ENCODE measurements around the gene MYH1. TPM values are rescaled to one million over a fixed set of nuclear protein-coding genes. Genes with fewer than 3 reads are reported as not detected.

Gene MYH1
- total RNA-seq, 120 experiments from 2014 or later: 0.06 to 0.52 (median 0.17) TPM; not detected in 37

Other genes with a start within 250 kb of the MYH1 start
- gene MYH13, start 145.5 kb downstream of the MYH1 start, total RNA-seq: under 1 TPM in 43 of 120 experiments, not detected in 77; 0.07 to 0.22 (median 0.12) TPM
- under 1 TPM in 6 of 120 experiments, not detected in 114; 0.07 to 0.19 (median 0.09) TPM for gene MYH8, start 96.6 kb downstream of the MYH1 start, total RNA-seq
- gene MYH4, start 49.0 kb downstream of the MYH1 start, total RNA-seq: under 1 TPM in 22 of 120 experiments, not detected in 98; 0.04 to 0.25 (median 0.13) TPM
- not detected for gene MYH2, start 31.1 kb upstream of the MYH1 start, total RNA-seq
- 1 to 10 TPM in 118 of 120 experiments, under 1 TPM in 2; 0.71 to 10.0 (median 3.6) TPM for gene MYH3, start 138.8 kb upstream of the MYH1 start, total RNA-seq
- gene SCO1, start 179.0 kb upstream of the MYH1 start, total RNA-seq: 10 to 100 TPM; 16.9 to 39.9 (median 23.3) TPM
- gene ADPRM, start 179.1 kb upstream of the MYH1 start, total RNA-seq: 10 to 100 TPM in 55 of 120 experiments, 1 to 10 TPM in 65; 4.4 to 14.2 (median 9.8) TPM
- gene TMEM220, start 211.5 kb upstream of the MYH1 start, total RNA-seq: 10 to 100 TPM in 1 of 120 experiments, 1 to 10 TPM in 118, under 1 TPM in 1; 0.47 to 11.5 (median 3.9) TPM